Liver (tissue), 9 donors: Measurements from ENCODE around the gene APBA2. TPM values are rescaled to one million over a fixed set of nuclear protein-coding genes. Genes with fewer than 3 reads are reported as not detected.

Experiments used
- DNase-seq: peaks from one replicate; pipeline ENCODE4 v3.0.0-alpha.2; 2017; ENCODE audit warnings: low spot score
- H3K27ac ChIP-seq, 2 donors: one replicate each; pipeline ENCODE4 v1.7.0; 2013; ENCODE audit warnings: inconsistent platforms in 2 of 2, low read length in 2 of 2, control low read depth in 1 of 2, low read depth in 1 of 2, mild to moderate bottlenecking in 1 of 2
- H3K27me3 ChIP-seq, 4 donors: one replicate each; pipeline versions ENCODE4 v1.6.1 to v1.7.0; 2013; ENCODE audit warnings: low read length in 3 of 4, inconsistent platforms in 1 of 4, mild to moderate bottlenecking in 1 of 4, moderate library complexity in 1 of 4; ENCODE audit not compliant: control insufficient read depth in 4 of 4, insufficient read depth in 4 of 4
- H3K36me3 ChIP-seq, 4 donors: one replicate each; pipeline versions ENCODE4 v1.6.1 to v1.7.0; 2013; ENCODE audit warnings: low read length in 3 of 4, mild to moderate bottlenecking in 3 of 4, low read depth in 1 of 4, moderate library complexity in 1 of 4; ENCODE audit not compliant: control insufficient read depth in 4 of 4, insufficient read depth in 3 of 4
- H3K4me1 ChIP-seq, 4 donors: one replicate each; pipeline versions ENCODE4 v1.6.1 to v1.7.0; 2013; ENCODE audit warnings: low read length in 3 of 4, mild to moderate bottlenecking in 3 of 4, moderate library complexity in 1 of 4; ENCODE audit not compliant: control insufficient read depth in 4 of 4, insufficient read depth in 4 of 4
- H3K4me3 ChIP-seq, 3 donors: one replicate each; pipeline versions ENCODE4 v1.6.1 to v1.7.0; 2013; ENCODE audit warnings: low read length in 3 of 3, control low read depth in 1 of 3, low read depth in 1 of 3, mild to moderate bottlenecking in 1 of 3
- H3K9ac ChIP-seq, 2 donors: one replicate each; pipeline ENCODE4 v1.7.0; 2013; ENCODE audit warnings: low read length in 2 of 2, mild to moderate bottlenecking in 2 of 2, moderate library complexity in 2 of 2, control low read depth in 1 of 2, low read depth in 1 of 2
- H3K9me3 ChIP-seq, 4 donors: one replicate each; pipeline versions ENCODE4 v1.6.1 to v1.7.0; 2013; ENCODE audit warnings: low read length in 3 of 4; ENCODE audit not compliant: control insufficient read depth in 4 of 4
- ATF3 ChIP-seq: IDR thresholded peaks from 2 replicates; pipeline ENCODE4 v1.6.1; 2016; ENCODE audit warnings: antibody characterized with exemption
- EGR1 ChIP-seq, 2 donors: IDR thresholded peaks; 2 replicates each; pipeline ENCODE4 v1.6.1; 2016 to 2018; ENCODE audit warnings: antibody characterized with exemption in 2 of 2, low read depth in 2 of 2
- FOXA1 ChIP-seq: IDR thresholded peaks from 2 replicates; pipeline ENCODE4 v1.6.1; 2016; ENCODE audit warnings: antibody characterized with exemption
- FOXA2 ChIP-seq: IDR thresholded peaks from 2 replicates; pipeline ENCODE4 v1.6.1; 2016; ENCODE audit warnings: antibody characterized with exemption
- GABPA ChIP-seq, 2 donors: IDR thresholded peaks in 1 of 2; conservative IDR thresholded peaks in 1 of 2; 2 replicates each; pipeline ENCODE4 v1.6.1; 2016; ENCODE audit warnings: antibody characterized with exemption in 2 of 2, mild to moderate bottlenecking in 1 of 2, moderate library complexity in 1 of 2
- HNF4G ChIP-seq: IDR thresholded peaks from 2 replicates; pipeline ENCODE4 v1.6.1; 2016; ENCODE audit warnings: antibody characterized with exemption
- MAX ChIP-seq: IDR thresholded peaks from 2 replicates; pipeline ENCODE4 v1.6.1; 2016; ENCODE audit warnings: antibody characterized with exemption
- NR2F2 ChIP-seq: IDR thresholded peaks from 2 replicates; pipeline ENCODE4 v1.6.1; 2016; ENCODE audit warnings: antibody characterized with exemption
- RAD21 ChIP-seq, 2 donors: IDR thresholded peaks; 2 replicates each; pipeline ENCODE4 v1.6.1; 2016; ENCODE audit warnings: antibody characterized with exemption in 2 of 2, mild to moderate bottlenecking in 2 of 2
- REST ChIP-seq: IDR thresholded peaks from 2 replicates; pipeline ENCODE4 v1.6.1; 2016; ENCODE audit warnings: antibody characterized with exemption, mild to moderate bottlenecking
- RXRA ChIP-seq, 2 donors: IDR thresholded peaks; 2 replicates each; pipeline ENCODE4 v1.6.1; 2017 to 2018; ENCODE audit warnings: antibody characterized with exemption in 2 of 2, mild to moderate bottlenecking in 1 of 2
- SP1 ChIP-seq: IDR thresholded peaks from 2 replicates; pipeline ENCODE4 v1.6.1; 2018; ENCODE audit warnings: antibody characterized with exemption, mild to moderate bottlenecking
- TAF1 ChIP-seq: conservative IDR thresholded peaks from 2 replicates; pipeline ENCODE4 v1.6.1; 2016; ENCODE audit warnings: antibody characterized with exemption, mild to moderate bottlenecking
- YY1 ChIP-seq: IDR thresholded peaks from 2 replicates; pipeline ENCODE4 v1.6.1; 2016; ENCODE audit warnings: antibody characterized with exemption, mild to moderate bottlenecking
- ZBTB33 ChIP-seq: IDR thresholded peaks from 2 replicates; pipeline ENCODE4 v1.6.1; 2016; ENCODE audit warnings: antibody characterized with exemption
- WGBS: extraction: QIAGEN DNeasy Blood & Tissue Kit; methylation state at CpG from one replicate; pipeline ENCODE4 v1.1.7; 2013; 5-methylcytosine and 5-hydroxymethylcytosine counted together
- polyA plus RNA-seq, 2 donors: library from polyadenylated mRNA; stranded (reverse) in 1 of 2; unstranded in 1 of 2; fragments of 200-250 nt in 1 of 2; fragments of >200 nt in 1 of 2; fragmentation: Nextera tagmentation in 1 of 2; extraction: Ambion mirVana in 1 of 2; gene quantifications; one replicate each; pipeline versions ENCODE4 v1.2.1 to v1.2.3, GENCODE V29; 2013 to 2015
- total RNA-seq, 2 donors: library from RNA; depleted of rRNA; stranded (reverse); fragments of >200 nt; gene quantifications; one replicate each; pipeline ENCODE4 v1.2.3, GENCODE V29; 2014
- TF ChIP-seq, protein P1 (sequence below): fragments of 150-350 bp; IDR thresholded peaks from 2 replicates; pipeline ENCODE4 v1.5.1; 2017; ENCODE audit warnings: improper control_type of control experiment, low read depth, low read length; ENCODE audit not compliant: missing input control
- donor health status: healthy.
- donor health status: healthy.
- donor health status: healthy.
- donor health status: healthy.
- donor health status: healthy.

Gene APBA2
- total and polyA plus RNA-seq, 4 donors: 0.38 to 2.9 (median 1.7) TPM

DNA sequence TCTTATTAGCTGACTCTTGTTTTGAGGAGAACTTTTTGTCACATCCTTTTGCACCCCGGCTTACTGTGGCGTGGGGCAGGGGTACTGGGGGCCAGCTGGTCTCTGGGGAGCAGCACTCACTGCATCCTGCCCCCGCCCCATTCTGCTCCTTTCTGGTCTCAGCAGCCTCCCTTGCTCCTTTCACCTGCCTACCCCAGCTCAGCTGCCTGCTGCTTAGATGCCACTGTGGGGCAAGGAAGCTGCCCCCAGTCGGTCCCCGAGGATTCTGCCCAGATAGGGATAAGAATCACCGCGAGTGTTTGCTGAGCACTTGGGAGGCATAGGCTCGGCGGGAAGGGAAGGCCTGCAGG lies 32.0 kb downstream of the APBA2 start:
- Histone ChIP-seq H3K36me3 (no peaks in the 10 kb centered on the region), H3K27ac (no peak overlapping the region), H3K4me3 (no peak overlapping the region), H3K9me3 (no peaks in the 10 kb centered on the region), H3K27me3 (no peaks in the 10 kb centered on the region), H3K4me1 (no peaks in the 10 kb centered on the region), H3K9ac (no peak overlapping the region)
- WGBS: 78% methylated on average over 9 of the region's 9 CpGs
- TF ChIP-seq REST (no peak), FOXA1 (no peak), HNF4G (no peak), YY1 (no peak), NR2F2 (no peak), TAF1 (no peak), RXRA (IDR thresholded peaks at IDR 0.05) (no peak), ATF3 (no peak), ZBTB33 (no peak), EGR1 (IDR thresholded peaks at IDR 0.05; ENCODE audit: low read depth in 2 of 2) (no peak), SP1 (no peak), FOXA2 (no peak), MAX (no peak), RAD21 (IDR thresholded peaks at IDR 0.05) (no peak), GABPA (IDR thresholded peaks at IDR 0.05 in 1 of 2, conservative IDR thresholded peaks at IDR 0.05 in 1 of 2) (no peak)
- TF ChIP-seq, protein P1, sequence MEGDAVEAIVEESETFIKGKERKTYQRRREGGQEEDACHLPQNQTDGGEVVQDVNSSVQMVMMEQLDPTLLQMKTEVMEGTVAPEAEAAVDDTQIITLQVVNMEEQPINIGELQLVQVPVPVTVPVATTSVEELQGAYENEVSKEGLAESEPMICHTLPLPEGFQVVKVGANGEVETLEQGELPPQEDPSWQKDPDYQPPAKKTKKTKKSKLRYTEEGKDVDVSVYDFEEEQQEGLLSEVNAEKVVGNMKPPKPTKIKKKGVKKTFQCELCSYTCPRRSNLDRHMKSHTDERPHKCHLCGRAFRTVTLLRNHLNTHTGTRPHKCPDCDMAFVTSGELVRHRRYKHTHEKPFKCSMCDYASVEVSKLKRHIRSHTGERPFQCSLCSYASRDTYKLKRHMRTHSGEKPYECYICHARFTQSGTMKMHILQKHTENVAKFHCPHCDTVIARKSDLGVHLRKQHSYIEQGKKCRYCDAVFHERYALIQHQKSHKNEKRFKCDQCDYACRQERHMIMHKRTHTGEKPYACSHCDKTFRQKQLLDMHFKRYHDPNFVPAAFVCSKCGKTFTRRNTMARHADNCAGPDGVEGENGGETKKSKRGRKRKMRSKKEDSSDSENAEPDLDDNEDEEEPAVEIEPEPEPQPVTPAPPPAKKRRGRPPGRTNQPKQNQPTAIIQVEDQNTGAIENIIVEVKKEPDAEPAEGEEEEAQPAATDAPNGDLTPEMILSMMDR: no peak
- DNase-seq: no peak
